OCI-LY7 (cell line): ENCODE measurements around the gene DNM3. TPM values are rescaled to one million over a fixed set of nuclear protein-coding genes. Genes with fewer than 3 reads are reported as not detected.

Experiments
- BruUV-seq: library from RNA; stranded (reverse); fragments of 400-500 nt; replicated peaks from 2 replicates; lab custom pipeline; 2021; lab: Mats Ljungman, UMichigan
- CTCF ChIA-PET: fragments of 300-600 bp; sonication (Branson Sonifier 250); formaldehyde crosslinking; loops from one replicate; lab custom pipeline; 2022; ENCODE audit warnings: antibody characterized with exemption; ENCODE audit not compliant: unreplicated experiment; lab: Charles Lee
- POLR2A ChIA-PET: fragments of 300-600 bp; sonication (Branson Sonifier 250); formaldehyde crosslinking; loops from one replicate; lab custom pipeline; 2022; ENCODE audit warnings: antibody characterized with exemption; lab: Charles Lee
- DNase-seq: peaks from one replicate; pipeline ENCODE4 v3.0.0-alpha.2; 2015; ENCODE audit warnings: low spot score
- H2AFZ ChIP-seq: fragments of 200-600 bp; sonication (generic), shearing (Covaris generic); 2 replicates; pipeline ENCODE4 v1.6.1; 2014; ENCODE audit warnings: mild to moderate bottlenecking, antibody characterized with exemption, low read length, moderate library complexity
- H3K27ac ChIP-seq: fragments of 200-600 bp; sonication (generic); 2 replicates; pipeline ENCODE4 v1.5.1; 2014; ENCODE audit warnings: mixed run types, low read depth, mild to moderate bottlenecking, moderate library complexity, low read length, inconsistent platforms; ENCODE audit not compliant: poor library complexity, severe bottlenecking
- H3K36me3 ChIP-seq: fragments of 200-600 bp; sonication (generic); 2 replicates; pipeline ENCODE4 v1.6.1; 2014; ENCODE audit warnings: mild to moderate bottlenecking, antibody characterized with exemption, low read length, moderate library complexity, mixed read lengths; ENCODE audit not compliant: insufficient read depth
- H3K4me1 ChIP-seq: fragments of 200-600 bp; sonication (generic); 2 replicates; pipeline ENCODE4 v1.5.1; 2014; ENCODE audit warnings: mild to moderate bottlenecking, low read length; ENCODE audit not compliant: insufficient read depth, poor library complexity, severe bottlenecking
- H3K4me2 ChIP-seq: fragments of 200-600 bp; sonication (generic); 2 replicates; pipeline ENCODE4 v1.6.1; 2014; ENCODE audit warnings: mild to moderate bottlenecking, low read length
- H3K4me3 ChIP-seq: fragments of 200-600 bp; sonication (generic); 2 replicates; pipeline ENCODE4 v1.5.1; 2014; ENCODE audit warnings: mild to moderate bottlenecking, low read depth, low read length; ENCODE audit not compliant: poor library complexity, severe bottlenecking
- H3K79me2 ChIP-seq: fragments of 200-600 bp; sonication (generic); 2 replicates; pipeline ENCODE4 v1.6.1; 2016; ENCODE audit warnings: low read depth, mild to moderate bottlenecking, low read length, moderate library complexity, mixed read lengths; ENCODE audit not compliant: insufficient read depth
- H3K9me2 ChIP-seq: fragments of 200-600 bp; sonication (generic); 2 replicates; pipeline ENCODE4 v1.6.1; 2016; ENCODE audit warnings: mild to moderate bottlenecking, low read length, mixed read lengths; ENCODE audit not compliant: insufficient read depth
- H3K9me3 ChIP-seq: fragments of 200-600 bp; sonication (generic); 2 replicates; pipeline ENCODE4 v1.6.1; 2014; ENCODE audit warnings: mild to moderate bottlenecking, mixed run types, low read length, mixed read lengths
- H4K20me1 ChIP-seq: fragments of 200-600 bp; sonication (generic); 2 replicates; pipeline ENCODE4 v1.6.1; 2014; ENCODE audit warnings: mild to moderate bottlenecking, antibody characterized with exemption, low read length, moderate library complexity, mixed read lengths; ENCODE audit not compliant: insufficient read depth
- CTCF ChIP-seq: fragments of 200-600 bp; sonication (generic); conservative IDR thresholded peaks from 2 replicates; pipeline ENCODE4 v1.5.1; 2014; ENCODE audit warnings: mild to moderate bottlenecking, antibody characterized with exemption, low read length, moderate library complexity, mixed read lengths
- EZH2phosphoT487 ChIP-seq: fragments of 200-600 bp; sonication (generic); IDR thresholded peaks from 2 replicates; pipeline ENCODE4 v1.6.1; 2018; ENCODE audit warnings: low read depth, borderline replicate concordance, mild to moderate bottlenecking, mixed run types, antibody characterized with exemption, low read length, moderate library complexity, mixed read lengths
- intact Hi-C: fragments of 100-400 bp; cut with micrococcal nuclease; formaldehyde crosslinking; loops from one replicate; pipeline ENCODE4 v1.10.0; 2022; ENCODE audit not compliant: unreplicated experiment
- total RNA-seq, 2 experiments: library from RNA; depleted of rRNA in 1 of 2; stranded (reverse); fragments of >200 nt in 1 of 2; shearing (Covaris generic) in 1 of 2; gene quantifications; 2 replicates each; pipeline ENCODE4 v1.2.3, GENCODE V29; 2014 to 2022

DNM3 gene
- total RNA-seq, 2 experiments from 2014 or later: 0.47 to 0.61 TPM

DNA sequence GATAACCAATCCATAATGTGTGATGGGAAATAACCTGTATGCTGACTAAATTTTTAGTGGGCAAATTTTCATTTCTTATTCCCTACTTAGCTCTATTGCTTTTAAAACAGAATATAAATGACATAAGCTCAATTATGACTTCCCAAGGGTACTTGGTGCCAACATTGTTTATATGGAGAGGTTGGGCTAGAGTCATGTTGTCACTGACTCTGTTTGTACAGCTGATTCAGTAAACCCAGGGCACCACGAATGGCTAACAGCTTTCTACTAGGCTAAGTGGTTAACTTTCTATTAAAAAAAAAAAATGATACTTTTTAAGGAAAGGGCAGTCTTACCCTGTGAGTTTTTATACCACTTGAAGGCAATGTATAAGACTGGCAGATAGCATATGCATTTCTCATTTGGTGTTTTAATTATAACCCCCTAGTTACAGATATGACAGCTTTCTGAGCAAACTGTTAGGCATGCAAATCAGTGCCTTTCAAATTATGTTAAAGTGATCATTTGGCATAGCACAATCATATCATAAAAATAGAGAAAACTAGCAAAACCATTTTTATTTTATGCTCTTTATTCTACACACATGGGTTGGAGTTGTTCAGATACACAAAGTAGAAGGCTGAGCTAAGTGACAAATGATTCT, 147.1 kb downstream of the DNM3 start:
- ChIA-PET POLR2A (interaction anchor here (0.6 to 1.1 kb wide), 3 partner anchors 9 to 580 kb away, joined by 3 to 4 read pairs (median 3); no protein-coding TSS in a partner anchor), CTCF (no interaction called here)
- no peak for TF ChIP-seq EZH2phosphoT487
- no peak for TF ChIP-seq CTCF
- no peaks in the 10 kb centered on the region for H4K20me1 ChIP-seq
- H3K9me3 ChIP-seq: no peaks in the 10 kb centered on the region
- intact Hi-C loops: no loop called here
- no peak overlapping the region for H3K27ac ChIP-seq
- no peaks in the 10 kb centered on the region for H3K79me2 ChIP-seq
- no peak overlapping the region for H3K4me3 ChIP-seq
- DNase-seq: no peak
- no peaks in the 10 kb centered on the region for H3K9me2 ChIP-seq
- no peak overlapping the region for H2AFZ ChIP-seq
- no peak overlapping the region for H3K4me2 ChIP-seq
- no peaks in the 10 kb centered on the region for H3K4me1 ChIP-seq
- BruUV-seq: no TSS peak
- no peaks in the 10 kb centered on the region for H3K36me3 ChIP-seq

- ChIA-PET POLR2A (interaction anchor here (0.5 kb wide), 1 partner anchor 1439 kb away, joined by 3 read pairs; no protein-coding TSS in a partner anchor), CTCF (no interaction called here)
- no peak overlapping the region for H3K27ac ChIP-seq
- H3K4me2 ChIP-seq: no peak overlapping the region
- H3K36me3 ChIP-seq: no peaks in the 10 kb centered on the region
- BruUV-seq: no TSS peak
- no peaks in the 10 kb centered on the region for H3K79me2 ChIP-seq
- H3K9me3 ChIP-seq: no peaks in the 10 kb centered on the region
- H3K4me3 ChIP-seq: no peak overlapping the region
- no peaks in the 10 kb centered on the region for H3K9me2 ChIP-seq
- no peak for DNase-seq
- H2AFZ ChIP-seq: no peak overlapping the region
- intact Hi-C loops: no loop called here
- no peak for TF ChIP-seq CTCF
- TF ChIP-seq EZH2phosphoT487: no peak
- no peaks in the 10 kb centered on the region for H4K20me1 ChIP-seq
- no peaks in the 10 kb centered on the region for H3K4me1 ChIP-seq
Observed at GRCh38 chr1:171990371-171990770, 149.1 kb downstream of the DNM3 start.

- DNase-seq: no peak
- no peaks in the 10 kb centered on the region for H3K4me1 ChIP-seq
- intact Hi-C loops: no loop called here
- ChIA-PET POLR2A (no interaction called here), CTCF (no interaction called here)
- no peak overlapping the region for H3K4me3 ChIP-seq
- no peaks in the 10 kb centered on the region for H3K9me2 ChIP-seq
- no peak overlapping the region for H3K4me2 ChIP-seq
- H3K9me3 ChIP-seq: no peaks in the 10 kb centered on the region
- TF ChIP-seq CTCF (no peak), EZH2phosphoT487 (no peak)
- H3K27ac ChIP-seq: no peak overlapping the region
- no peak overlapping the region for H2AFZ ChIP-seq
- H3K36me3 ChIP-seq: no peaks in the 10 kb centered on the region
- no peaks in the 10 kb centered on the region for H4K20me1 ChIP-seq
- no TSS peak for BruUV-seq
- H3K79me2 ChIP-seq: no peaks in the 10 kb centered on the region
Observed at GRCh38 chr1:171994293-171994692, 153.0 kb downstream of the DNM3 start.
